Left lung (tissue), 10 donors: Measurements from ENCODE around the gene TENM4. TPM values are rescaled to one million over a fixed set of nuclear protein-coding genes. Genes with fewer than 3 reads are reported as not detected.

ENCODE experiments used
- ATAC-seq: fragments of 200-7000 bp; cut with Tn5 transposase; one replicate; pipeline ENCODE4 v1.9.1; 2020; ENCODE audit warnings: moderate library complexity
- DNase-seq, 4 donors: peaks; one replicate each; pipeline ENCODE4 v3.0.0-alpha.2; 2013 to 2020
- H3K27ac ChIP-seq, 2 donors: fragments of 200-600 bp; sonication (generic) in 1 of 2; one replicate each; pipeline versions ENCODE4 v1.5.0 to v1.8.0; 2020 to 2021
- H3K27me3 ChIP-seq, 2 donors: fragments of 200-600 bp; sonication (generic) in 1 of 2; one replicate each; pipeline versions ENCODE4 v1.5.0 to v1.8.0; 2020 to 2021
- H3K36me3 ChIP-seq, 2 donors: fragments of 200-600 bp; sonication (generic) in 1 of 2; one replicate each; pipeline versions ENCODE4 v1.5.0 to v1.8.0; 2020 to 2021
- H3K4me1 ChIP-seq, 2 donors: fragments of 200-600 bp; one replicate each; pipeline ENCODE4 v1.8.0; 2021
- H3K4me3 ChIP-seq, 2 donors: fragments of 200-600 bp; sonication (generic) in 1 of 2; one replicate each; pipeline versions ENCODE4 v1.5.0 to v1.8.0; 2020 to 2021; ENCODE audit warnings: mild to moderate bottlenecking in 1 of 2
- H3K9me3 ChIP-seq, 2 donors: fragments of 200-600 bp; sonication (generic) in 1 of 2; one replicate each; pipeline versions ENCODE4 v1.5.0 to v1.8.0; 2020 to 2021
- intact Hi-C, 2 donors: fragments of 100-400 bp; cut with DNase I; formaldehyde crosslinking; loops; one replicate each; pipeline versions ENCODE4 v1.11.2 to v1.14.2; 2022
- polyA plus RNA-seq, 6 donors: library from polyadenylated mRNA; unstranded; fragments of 120-200 nt; gene quantifications; one replicate each; pipeline ENCODE4 v1.2.1, GENCODE V29; 2013; ENCODE audit not compliant: insufficient read length in 6 of 6
- total RNA-seq, 2 donors: library from RNA; stranded (reverse); fragmentation: NEBNext Ultra II Directional; extraction: Animal tissue kit (Norgen Biotek cat#: 25700); gene quantifications; one replicate each; pipeline ENCODE4 v1.2.1, GENCODE V29; 2021
- TF ChIP-seq, protein P1 (sequence below), 2 donors: fragments of 200-600 bp; sonication (generic) in 1 of 2; IDR thresholded peaks; one replicate each; pipeline versions ENCODE4 v1.5.0 to v1.8.0; 2021; ENCODE audit warnings: antibody characterized with exemption in 2 of 2
- donor health status: DM: no; HTN: yes; CAD: no.
- donor health status: DM: no; HTN: no; CAD: no.

Gene TENM4
- total and polyA plus RNA-seq, 8 donors: 3.4 to 7.1 (median 5.2) TPM

DNA sequence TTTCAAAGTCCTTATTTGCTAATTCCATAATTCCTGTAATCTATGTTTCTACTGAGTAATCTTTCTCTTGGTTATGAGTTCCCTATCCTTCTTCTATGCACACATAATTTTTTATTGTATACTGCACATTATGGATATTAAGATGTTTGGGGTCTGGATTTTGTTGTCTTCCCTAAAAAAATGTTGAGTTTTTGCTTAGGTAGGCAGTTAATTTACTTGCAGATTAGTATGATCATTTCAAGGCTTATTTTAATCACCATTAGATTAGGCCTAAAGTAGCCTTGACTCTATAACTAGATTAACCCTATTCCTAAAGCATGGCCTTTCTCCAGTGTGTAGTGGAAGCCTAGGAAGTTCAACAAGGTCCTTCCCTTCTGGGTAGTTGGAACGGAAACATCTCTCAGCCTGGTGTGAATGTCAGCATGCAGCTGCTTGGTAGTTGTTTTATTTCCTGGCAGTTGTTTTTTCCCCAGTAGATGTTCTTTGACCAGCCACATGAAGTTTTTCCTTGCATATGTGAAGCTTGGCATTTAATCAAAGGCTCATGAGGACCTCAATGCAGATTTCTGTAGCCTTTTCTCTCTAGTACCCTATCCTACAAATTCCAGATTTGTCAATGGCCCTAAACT lies 446.9 kb downstream of the TENM4 start:
- Histone ChIP-seq H3K4me1 (no peaks in the 10 kb centered on the region), H3K27ac (no peak overlapping the region), H3K27me3 (no peaks in the 10 kb centered on the region), H3K9me3 (no peaks in the 10 kb centered on the region), H3K36me3 (no peaks in the 10 kb centered on the region), H3K4me3 (no peak overlapping the region)
- intact Hi-C loops: no loop called here
- ATAC-seq (no peak), DNase-seq (peak in 2 of 4 donors; percentile 26 to 52)
- TF ChIP-seq, protein P1, sequence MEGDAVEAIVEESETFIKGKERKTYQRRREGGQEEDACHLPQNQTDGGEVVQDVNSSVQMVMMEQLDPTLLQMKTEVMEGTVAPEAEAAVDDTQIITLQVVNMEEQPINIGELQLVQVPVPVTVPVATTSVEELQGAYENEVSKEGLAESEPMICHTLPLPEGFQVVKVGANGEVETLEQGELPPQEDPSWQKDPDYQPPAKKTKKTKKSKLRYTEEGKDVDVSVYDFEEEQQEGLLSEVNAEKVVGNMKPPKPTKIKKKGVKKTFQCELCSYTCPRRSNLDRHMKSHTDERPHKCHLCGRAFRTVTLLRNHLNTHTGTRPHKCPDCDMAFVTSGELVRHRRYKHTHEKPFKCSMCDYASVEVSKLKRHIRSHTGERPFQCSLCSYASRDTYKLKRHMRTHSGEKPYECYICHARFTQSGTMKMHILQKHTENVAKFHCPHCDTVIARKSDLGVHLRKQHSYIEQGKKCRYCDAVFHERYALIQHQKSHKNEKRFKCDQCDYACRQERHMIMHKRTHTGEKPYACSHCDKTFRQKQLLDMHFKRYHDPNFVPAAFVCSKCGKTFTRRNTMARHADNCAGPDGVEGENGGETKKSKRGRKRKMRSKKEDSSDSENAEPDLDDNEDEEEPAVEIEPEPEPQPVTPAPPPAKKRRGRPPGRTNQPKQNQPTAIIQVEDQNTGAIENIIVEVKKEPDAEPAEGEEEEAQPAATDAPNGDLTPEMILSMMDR (IDR thresholded peaks at IDR 0.05): no peak

DNA sequence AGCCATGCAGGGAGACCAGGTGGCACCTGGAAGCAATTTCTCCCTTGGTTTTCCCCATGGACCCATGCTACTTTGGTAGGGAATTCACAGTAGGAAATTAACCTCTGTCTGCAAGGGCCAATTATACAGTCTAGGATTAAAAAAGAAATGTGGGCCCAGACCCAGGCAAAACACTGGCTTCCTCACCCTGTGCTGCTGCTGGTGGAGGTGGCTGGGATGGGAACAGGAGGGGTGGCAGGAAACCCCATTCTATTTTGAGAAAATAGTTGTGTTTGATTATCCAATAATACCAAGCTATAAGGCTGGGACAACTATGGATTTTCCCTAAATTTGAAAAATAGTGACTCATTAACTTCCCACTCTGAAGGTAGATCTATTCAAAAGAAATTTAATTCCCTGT lies 449.1 kb downstream of the TENM4 start:
- intact Hi-C loops: no loop called here
- TF ChIP-seq, protein P1 (IDR thresholded peaks at IDR 0.05): no peak
- Histone ChIP-seq H3K4me3 (no peak overlapping the region), H3K4me1 (no peaks in the 10 kb centered on the region), H3K9me3 (no peaks in the 10 kb centered on the region), H3K27ac (no peak overlapping the region), H3K36me3 (no peaks in the 10 kb centered on the region), H3K27me3 (no peaks in the 10 kb centered on the region)
- DNase-seq (no peak), ATAC-seq (no peak)

DNA sequence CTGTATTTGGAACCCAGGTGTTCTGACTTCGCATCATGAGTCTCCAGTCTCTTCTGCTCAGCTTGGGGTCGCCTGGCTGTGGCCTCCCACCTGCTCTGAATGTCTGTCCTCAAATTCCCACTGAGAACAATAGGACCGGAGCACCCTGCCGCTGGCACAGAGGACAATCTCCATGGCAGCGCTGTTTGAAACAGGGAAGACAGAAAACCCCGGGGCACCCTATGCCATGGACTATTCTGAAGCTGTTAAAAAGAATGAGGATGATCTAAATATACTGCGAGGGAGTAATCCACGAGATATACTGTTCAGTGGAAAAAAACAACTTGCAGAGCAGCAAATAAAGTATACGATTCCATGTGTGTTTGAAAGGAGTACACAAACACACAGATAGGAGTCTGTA lies 450.6 kb downstream of the TENM4 start:
- intact Hi-C loops: no loop called here
- no peak overlapping the region for H3K27ac ChIP-seq
- H3K27me3 ChIP-seq: no peaks in the 10 kb centered on the region
- H3K4me1 ChIP-seq: no peaks in the 10 kb centered on the region
- TF ChIP-seq, protein P1 (IDR thresholded peaks at IDR 0.05): no peak
- no peak for DNase-seq
- H3K4me3 ChIP-seq: no peak overlapping the region
- H3K9me3 ChIP-seq: no peaks in the 10 kb centered on the region
- no peak for ATAC-seq
- no peaks in the 10 kb centered on the region for H3K36me3 ChIP-seq

DNA sequence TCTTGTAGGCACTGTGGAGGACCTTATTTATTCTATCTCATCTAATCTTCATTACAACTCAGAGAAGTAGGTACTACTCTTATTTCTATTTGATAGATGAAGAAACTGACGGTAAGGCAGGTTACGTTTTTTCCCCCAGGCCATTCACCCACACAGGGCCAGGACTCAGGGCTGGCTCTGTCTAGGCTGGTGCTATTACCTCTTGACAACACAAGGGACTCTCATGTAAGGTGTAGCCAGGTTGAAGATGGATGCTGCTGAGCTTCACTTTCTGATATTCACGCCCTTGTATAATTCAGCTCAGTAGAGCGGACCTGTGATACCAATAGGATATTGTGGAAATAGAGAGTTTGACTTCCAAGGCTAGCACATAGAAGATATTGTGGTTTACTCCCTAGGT lies 453.1 kb downstream of the TENM4 start:
- ATAC-seq (no peak), DNase-seq (no peak)
- H3K27me3 ChIP-seq: no peaks in the 10 kb centered on the region
- no peaks in the 10 kb centered on the region for H3K4me1 ChIP-seq
- intact Hi-C loops: no loop called here
- TF ChIP-seq, protein P1 (IDR thresholded peaks at IDR 0.05): no peak
- H3K4me3 ChIP-seq: no peak overlapping the region
- no peaks in the 10 kb centered on the region for H3K36me3 ChIP-seq
- no peak overlapping the region for H3K27ac ChIP-seq
- H3K9me3 ChIP-seq: no peaks in the 10 kb centered on the region

DNA sequence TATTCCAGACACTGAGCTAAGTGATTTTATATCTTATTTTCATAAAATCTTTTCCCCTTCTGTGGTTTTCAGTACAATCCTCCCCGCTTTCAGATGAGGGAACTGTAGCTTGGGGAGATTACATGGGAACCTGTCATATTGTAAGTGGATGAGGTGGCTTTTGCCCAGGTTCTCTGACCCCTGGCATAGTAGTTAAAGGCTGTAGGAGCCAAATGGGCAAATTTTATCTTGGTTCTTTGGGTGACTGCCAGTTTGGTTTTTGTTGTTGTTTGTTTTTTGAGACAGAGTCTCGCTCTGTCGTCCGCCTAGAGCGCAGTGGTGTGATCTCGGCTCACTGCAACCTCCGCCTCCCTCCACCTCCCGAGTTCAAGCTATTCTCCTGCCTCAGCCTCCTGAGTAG lies 454.5 kb downstream of the TENM4 start:
- no peaks in the 10 kb centered on the region for H3K4me1 ChIP-seq
- no peak for ATAC-seq
- H3K36me3 ChIP-seq: no peaks in the 10 kb centered on the region
- DNase-seq: no peak
- no peaks in the 10 kb centered on the region for H3K27me3 ChIP-seq
- no peaks in the 10 kb centered on the region for H3K9me3 ChIP-seq
- no peak overlapping the region for H3K27ac ChIP-seq
- TF ChIP-seq, protein P1 (IDR thresholded peaks at IDR 0.05): no peak
- intact Hi-C loops: no loop called here
- no peak overlapping the region for H3K4me3 ChIP-seq
